HG02623 (cell line): Measurements from ENCODE around the gene ROBO1.
"Not testable (repeated sequence)": the region's sequence is repeated elsewhere in the genome, so short reads cannot be mapped to it uniquely, and the experiment has no call there.

ENCODE experiments used
- ATAC-seq: cut with Tn5 transposase; IDR thresholded peaks from one replicate; pipeline ENCODE4 v1.9.1; 2021; ENCODE audit warnings: moderate library complexity; ENCODE audit not compliant: unreplicated experiment

The ROBO1 gene

DNA sequence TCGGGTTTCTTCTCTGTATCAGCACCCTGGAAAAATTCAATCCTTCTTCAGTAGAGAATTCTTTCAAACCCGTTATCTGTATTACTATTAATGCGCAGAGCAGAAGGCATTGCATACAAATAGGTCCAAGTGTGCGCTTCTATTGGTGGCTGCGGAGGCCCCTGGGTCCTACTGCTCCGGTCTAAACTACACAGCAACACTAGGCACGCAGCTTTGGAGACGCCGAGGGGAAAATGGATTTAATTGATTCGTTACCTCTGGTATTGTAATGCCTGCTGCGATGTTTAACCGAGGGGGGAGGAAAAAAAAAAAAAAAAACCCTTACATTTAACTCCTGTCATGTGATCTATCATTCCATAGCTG lies at the start of gene ROBO1:
Gene ROBO1 (minus strand): TSS at position 94 of the 363 bp plus-strand sequence.
- no peak for ATAC-seq

DNA sequence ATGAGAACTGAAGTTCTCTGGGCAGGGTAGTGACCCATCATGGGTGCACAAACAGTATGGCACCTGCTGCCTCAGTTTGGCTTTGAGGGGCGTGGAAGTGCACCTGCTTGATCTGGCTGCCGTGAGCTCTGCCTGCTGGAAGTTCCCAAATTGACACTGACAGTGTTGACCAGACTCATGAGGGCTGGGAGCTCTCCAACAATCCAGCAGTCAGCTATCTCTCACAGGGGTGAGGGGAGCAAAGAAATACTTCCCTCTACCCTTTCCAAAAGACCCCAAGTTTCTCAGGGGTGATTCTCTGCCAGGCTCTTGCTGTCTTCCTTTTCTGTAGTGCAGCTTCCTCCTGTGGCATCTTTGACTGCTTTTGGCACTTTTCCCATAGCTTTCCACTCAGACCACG lies 49.4 kb upstream of the ROBO1 start:
- no peak for ATAC-seq

- ATAC-seq: no peak
Observed at GRCh38 chr3:79815478-79815877, 47.7 kb upstream of the ROBO1 start.

DNA sequence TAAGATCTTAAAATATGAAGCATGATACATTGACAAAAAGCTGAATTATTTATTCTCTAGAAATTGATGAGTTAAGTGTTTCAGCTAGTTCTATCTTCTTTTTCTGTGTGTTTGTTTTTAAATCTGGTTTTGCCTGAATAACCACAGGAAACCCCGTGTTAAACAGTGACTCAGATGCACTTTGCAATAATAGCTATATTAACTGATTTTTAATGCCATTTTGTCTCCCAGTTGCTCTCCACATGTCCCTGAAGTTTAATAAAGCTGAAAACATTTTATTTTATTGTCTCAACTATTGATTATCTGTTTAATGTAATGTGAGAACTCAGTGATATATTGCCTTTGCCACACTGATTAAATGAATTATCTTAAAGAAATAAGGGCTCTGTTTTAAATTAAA lies 42.8 kb upstream of the ROBO1 start:
- ATAC-seq: no peak

DNA sequence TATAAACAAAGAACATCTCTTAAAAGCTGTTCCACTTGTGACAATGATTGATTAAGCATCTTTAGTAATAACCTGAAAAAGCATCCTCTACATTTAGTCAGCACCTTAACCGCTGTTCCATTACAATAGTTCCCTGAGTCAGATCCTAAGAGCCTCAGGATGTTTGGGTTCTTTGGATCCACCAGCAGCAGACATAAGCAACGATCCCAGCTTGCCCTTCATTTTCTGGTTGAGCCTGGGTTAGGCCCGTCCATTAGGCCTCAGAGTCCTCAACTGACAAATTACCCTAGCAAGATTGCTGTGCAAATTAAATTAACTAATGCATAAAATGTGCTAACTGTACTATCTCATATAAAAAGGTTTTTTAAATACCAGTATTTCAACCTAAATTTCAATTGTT lies 42.3 kb upstream of the ROBO1 start:
- ATAC-seq: no peak

GRCh38 chr3:79809106-79809505 lies 41.3 kb upstream of the ROBO1 start:
- ATAC-seq: no peak

DNA sequence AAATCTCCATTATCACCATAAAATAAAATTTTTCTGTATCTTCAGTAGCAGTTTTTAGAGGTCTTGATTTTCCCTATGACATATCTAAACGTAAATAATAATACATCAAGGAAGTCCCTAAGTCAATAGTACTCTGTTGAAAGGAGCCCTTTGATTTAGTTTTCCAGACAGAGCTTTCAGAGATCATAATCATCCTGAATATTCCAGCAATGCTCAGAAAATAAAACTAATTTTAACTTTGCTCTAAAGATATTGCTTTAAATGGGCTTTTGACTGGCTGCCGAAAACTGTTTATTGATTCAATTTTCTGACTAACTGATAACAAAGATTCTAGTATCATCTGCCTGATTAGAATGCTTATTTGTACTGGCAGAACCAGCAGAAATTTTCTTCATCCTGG lies 40.7 kb upstream of the ROBO1 start:
- no peak for ATAC-seq

DNA sequence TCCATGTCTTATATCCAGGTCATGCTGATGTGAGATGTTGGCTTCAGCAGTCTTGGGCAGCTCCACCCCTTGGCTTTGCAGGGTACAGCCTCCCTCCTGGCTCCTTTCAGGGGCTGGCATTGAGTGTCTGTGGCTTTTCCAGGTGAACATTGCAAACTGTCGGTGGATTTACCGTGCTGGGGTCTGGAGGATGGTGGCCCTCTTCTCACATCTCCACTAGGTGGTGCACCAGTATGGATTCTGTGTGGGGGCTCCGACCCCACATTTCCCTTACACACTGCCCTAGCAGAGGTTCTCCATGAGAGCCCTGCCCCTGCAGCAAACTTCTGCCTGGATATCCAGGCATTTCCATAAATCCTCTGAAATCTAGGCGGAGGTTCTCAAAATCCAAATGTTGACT lies 22.4 kb upstream of the ROBO1 start:
- ATAC-seq: not testable (repeated sequence)

DNA sequence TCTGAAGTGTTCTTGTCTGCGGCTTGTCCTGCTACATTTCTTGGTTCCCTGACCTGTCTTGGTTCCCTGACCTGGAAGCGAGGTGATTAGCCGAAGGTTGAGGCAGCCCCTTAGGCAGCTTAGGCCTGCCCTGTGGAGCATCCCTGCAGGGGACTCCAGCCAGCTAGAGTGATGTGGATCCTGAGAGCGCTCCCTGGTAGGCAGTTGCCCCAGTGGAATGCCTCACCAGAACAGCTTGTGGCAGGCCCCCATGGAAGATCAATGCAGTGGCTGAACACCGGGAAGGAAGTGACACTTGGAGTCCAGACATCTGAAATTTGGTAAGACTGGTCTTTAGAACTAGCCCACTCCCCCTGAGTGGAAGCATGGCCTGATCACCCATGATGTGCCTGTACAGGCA lies 5.5 kb upstream of the ROBO1 start:
- no peak for ATAC-seq

GRCh38 chr3:79769229-79769628 lies 1.4 kb upstream of the ROBO1 start:
- no peak for ATAC-seq

GRCh38 chr3:79767194-79767904 lies 449 bp downstream of the ROBO1 start:
- ATAC-seq: no peak

DNA sequence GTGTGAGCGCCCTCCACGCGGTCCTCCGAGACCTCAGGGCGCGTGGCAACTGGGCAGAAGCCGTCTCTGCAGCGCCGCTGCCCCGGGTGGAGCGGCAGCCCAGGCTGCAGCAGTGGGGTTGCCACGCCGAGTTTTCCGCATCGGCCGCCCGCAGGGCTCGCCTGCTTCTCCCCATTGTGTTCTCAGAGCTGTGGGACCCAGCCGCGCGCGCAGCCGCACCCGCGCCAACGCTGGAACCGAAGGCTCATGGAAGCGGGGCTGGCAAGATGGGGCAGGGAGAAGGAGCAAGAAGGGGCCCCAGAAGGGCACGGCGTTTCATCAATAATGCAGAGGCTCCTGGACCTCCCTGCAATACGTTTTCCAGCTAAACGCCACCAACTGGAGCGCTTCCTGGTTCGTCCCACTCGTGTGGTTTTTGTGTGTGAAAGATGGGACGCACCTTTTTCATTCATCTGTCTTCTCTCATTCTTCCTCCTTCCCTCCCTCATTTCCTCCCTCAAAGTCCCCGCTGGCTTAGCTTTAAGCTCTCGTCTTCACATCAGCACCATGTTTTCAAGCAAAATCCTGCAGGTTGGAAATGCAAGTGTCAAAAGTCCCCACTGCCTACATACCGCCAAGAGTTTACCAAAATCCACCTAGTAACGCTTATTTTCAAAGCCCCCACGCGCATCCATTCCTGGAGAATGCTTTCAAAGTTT lies 1.2 kb downstream of the ROBO1 start:
- no peak for ATAC-seq

DNA sequence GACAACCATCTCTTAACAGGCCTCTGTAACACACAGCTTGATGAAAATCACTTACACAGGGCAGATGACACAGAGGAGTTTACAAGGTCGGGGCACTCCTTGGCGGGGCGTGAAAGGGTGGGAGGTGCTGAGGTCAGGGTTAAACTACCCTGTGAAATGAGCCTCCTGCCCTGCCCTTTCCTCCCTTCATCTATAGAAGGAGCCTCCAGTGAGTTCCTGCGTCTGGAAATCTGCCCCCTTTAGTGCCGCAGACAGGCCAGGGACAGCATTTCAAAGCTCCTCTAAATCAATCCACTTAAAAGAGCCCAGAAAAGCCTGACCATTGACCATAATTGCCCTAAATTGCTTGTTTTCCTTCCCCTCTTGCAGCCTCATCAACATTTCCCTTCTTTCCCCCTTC lies 1.9 kb downstream of the ROBO1 start:
- ATAC-seq: no peak

GRCh38 chr3:79761441-79761840 lies 6.4 kb downstream of the ROBO1 start:
- ATAC-seq: no peak

DNA sequence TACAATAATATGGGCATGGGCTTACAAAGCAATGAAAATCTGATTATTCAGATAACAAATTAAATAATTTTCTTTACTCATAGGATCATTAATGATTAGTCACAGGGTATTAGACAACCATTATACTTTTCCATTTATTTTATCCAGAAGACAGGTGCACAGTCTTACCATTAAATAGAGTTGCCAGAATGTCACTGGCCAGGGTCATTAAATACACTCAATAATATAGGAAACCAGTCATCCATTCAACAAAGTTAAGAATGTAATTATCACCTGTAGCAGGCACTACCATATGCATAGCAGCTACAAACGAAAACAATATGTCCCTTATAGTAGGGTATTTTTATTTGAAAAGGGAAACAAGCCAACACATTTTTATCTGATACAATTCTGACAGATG lies 16.1 kb downstream of the ROBO1 start:
- ATAC-seq: no peak

DNA sequence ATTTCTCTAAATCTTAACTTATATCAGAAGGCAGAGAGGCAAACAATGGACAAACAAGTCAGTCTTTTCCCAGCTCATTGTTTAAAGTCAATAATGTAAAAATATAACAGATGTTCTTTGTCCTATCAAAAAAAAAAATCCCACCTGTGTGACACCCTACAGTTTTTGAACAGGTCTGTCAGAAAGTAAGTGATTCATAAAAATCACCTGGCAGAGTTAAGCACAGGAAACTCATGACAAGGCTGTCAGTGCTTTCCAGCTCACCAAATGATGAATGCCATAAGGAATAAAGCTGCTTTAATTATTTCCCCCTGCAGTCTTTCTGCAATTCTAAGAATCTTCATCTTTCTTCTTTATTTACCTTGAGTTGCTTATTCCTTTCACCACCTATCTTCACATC lies 30.3 kb downstream of the ROBO1 start:
- ATAC-seq: no peak

DNA sequence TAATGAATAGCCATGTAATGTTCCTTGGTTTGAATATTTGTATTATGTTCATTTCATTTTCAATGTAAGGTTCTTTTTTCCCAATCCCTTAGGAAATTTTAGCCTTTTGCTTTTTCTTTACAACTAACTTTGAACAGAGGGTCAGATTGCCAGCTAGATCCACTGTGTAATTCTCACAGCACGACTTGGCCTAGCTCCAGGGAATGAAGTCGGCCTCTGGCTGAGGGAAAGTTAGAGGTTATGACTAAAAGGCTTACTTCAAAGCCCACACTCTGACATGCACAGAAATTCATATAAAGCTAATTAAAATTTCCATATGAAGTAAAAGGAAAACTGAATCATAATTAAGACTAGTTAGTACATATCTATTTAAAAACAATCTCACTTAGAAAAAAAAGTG lies 38.7 kb downstream of the ROBO1 start:
- no peak for ATAC-seq

GRCh38 chr3:79726786-79727185 lies 41.0 kb downstream of the ROBO1 start:
- no peak for ATAC-seq

- no peak for ATAC-seq
Observed at GRCh38 chr3:79724206-79724605, 43.6 kb downstream of the ROBO1 start.

GRCh38 chr3:79690072-79690471 lies 77.7 kb downstream of the ROBO1 start:
- ATAC-seq: no peak

- no peak for ATAC-seq
Observed at GRCh38 chr3:79685108-79685507, 82.7 kb downstream of the ROBO1 start.

DNA sequence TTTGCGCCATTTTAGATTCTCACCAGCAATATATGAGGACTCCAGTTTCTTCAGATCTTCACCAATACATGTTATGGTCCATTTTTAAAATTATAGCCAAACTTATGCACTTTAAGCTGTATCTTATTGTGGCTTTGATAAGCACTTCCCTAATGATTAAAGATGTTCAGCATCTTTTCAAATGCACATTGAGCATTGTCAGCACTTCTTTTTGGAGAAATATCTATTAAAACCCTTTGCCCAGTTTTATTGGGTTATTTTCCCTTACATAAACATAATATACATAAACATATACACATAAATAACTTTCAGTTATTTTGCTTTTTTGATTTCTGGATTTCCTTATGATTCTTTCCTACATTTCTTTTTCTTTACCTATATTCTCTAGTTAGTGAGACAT lies 83.8 kb downstream of the ROBO1 start:
- no peak for ATAC-seq

GRCh38 chr3:79672731-79673130 lies 95.1 kb downstream of the ROBO1 start:
- no peak for ATAC-seq
